KG1 (cell line): ENCODE data around the gene ETV6.

Experiments
- DNase-seq: peaks from one replicate; lab custom pipeline; 2025; lab: John Stamatoyannopoulos, UW

ETV6 gene

DNA sequence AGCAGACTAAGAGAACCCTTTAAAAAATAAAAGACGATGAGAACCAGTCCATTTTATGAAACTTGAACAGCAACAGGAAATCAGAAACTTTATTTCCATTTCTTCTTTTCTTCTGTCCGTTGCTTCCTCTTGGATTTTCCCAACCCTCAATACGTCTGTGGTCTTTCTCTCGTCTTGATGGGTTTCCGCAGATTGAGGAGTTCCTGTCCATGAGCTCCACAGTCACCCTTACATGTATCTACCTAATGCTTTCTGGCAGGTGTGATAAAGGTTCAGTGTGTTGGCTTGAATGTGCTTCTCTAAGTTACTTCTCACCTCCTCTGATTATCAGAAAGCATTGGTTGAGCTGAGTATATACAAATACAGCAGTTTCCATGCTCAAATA, 110.0 kb downstream of the ETV6 start:
- DNase-seq: no peak

DNA sequence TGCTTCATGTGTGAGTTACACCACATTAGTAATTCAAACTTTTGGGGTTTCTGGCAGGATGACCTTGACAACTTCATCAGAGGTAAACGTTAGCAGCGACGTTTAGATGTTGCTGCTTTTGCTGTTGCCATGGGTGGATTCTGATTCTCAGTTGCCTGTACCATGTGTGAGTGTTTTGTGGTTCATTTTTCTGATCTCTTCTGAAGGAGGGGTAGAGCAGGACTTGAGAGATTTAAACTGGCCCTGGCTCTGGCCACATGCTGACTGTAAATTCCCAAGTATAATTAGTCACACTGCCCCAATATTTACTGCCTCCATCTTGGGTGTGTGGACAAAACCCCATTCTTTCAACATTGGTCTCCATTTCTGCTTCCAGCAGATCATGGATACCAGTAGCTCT, 110.4 kb downstream of the ETV6 start:
- no peak for DNase-seq

DNA sequence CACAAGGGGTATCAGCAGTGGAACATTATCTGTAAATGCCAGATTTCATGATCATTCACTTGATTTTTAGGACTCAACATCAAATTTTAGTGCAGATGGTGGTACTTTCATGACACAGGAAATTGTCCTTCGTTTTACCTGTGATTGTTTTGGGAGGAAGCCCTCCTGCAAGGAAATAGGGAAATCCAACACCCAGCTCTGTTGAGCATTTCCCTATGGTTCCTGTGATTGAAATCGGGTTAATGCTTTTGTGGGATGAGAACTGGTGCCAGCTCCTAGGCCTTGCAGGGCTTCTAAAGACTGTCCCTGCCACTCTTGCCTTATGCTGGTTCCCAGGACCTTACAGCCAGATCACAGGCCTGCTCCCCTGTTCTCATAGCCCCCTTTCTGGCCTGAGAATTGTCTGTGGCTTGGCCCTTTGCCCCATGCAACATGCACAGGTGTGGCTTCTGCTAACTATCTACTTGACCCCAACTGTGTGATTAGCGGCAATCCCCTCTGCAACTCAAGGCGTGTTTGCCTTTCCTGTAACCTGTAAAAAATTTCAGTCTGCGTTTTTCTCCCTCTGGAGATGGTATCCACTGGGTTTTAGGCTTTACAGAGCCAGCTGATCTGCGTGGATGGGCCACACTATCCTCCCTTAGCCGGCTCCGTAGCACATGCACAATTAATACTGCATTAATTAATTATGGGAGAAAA, 112.5 kb downstream of the ETV6 start:
- DNase-seq: no peak

DNA sequence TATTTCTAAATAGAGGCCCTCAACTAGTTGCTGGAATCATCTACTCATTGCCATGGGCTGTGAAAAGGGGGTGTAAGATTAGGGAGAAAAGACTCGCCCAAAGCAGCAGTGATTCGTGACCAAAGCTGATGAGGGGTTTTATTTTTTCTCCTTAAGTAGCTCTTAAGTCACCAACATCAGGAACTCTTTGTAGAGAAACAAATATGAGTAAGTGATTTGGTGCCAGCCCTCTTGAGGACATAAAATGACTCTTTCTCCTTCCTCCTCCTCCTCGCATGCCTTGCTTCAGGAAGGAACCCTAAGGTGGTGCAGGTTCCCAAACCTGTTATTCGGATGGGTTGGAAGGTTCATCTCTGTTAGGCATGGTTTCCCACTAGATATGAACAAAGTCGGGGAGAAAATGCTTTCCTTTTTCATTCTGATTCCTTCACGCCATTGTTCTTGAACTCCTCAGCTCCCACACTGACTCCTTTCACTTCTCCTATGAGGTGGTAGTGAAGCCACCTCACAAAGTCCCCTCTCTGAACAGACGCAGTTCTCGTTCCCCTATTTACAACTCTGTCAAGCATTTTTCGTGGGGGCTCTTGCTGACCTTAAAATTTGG, 113.4 kb downstream of the ETV6 start:
- DNase-seq: no peak

DNA sequence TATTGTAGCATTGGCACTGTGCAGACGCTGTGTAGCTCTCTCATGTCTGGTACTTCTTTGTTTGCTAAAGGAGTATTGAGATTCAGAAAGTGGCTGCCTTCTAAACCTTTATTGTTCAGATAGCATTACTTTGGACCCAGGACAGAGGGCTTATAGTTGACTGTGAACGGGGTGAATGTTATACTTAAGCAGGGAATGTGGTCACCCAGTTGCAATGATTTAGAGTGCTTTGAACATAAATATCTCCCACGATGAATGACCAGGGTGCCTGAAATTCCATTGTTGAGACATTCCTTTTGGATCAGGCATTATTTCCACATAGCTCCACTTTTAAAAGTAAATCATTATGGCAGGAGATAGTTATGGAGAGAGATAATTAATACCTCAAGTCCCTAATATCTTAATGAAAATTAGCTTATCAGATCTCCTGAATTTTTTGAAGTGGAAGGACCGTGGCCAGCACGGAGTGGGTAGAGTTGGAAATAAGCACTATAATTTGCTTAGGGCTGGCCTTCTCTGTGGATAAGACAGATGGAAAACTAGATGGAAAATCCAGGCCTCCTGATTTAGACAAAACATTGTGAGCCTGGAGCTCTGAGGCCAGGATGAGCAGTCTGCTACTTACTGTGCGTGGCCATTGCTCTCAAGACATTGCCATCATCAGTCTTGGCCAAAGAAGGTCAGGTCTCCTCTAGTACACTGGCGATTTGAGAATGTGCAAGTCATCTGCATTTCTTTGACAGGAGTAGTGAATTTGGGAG, 114.5 kb downstream of the ETV6 start:
- DNase-seq: no peak

DNA sequence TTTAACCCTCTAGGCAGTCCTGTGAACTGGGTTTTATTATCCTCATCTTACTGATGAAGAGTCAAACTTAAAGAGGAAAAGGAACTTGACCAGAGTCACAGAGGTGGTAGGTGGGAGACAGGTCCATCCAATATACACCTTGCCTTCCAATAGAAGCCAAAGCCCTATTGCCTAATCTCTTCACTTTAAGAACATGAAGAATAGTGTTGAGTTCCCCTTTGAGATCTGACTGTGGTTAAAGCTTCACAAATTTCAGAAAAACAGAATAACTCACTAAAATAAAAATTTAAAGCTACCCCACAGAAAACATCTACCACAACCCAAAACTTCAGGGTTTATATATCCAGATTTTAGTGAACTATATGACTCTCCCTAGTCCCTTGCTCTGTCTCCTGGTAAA, 115.4 kb downstream of the ETV6 start:
- no peak for DNase-seq

DNA sequence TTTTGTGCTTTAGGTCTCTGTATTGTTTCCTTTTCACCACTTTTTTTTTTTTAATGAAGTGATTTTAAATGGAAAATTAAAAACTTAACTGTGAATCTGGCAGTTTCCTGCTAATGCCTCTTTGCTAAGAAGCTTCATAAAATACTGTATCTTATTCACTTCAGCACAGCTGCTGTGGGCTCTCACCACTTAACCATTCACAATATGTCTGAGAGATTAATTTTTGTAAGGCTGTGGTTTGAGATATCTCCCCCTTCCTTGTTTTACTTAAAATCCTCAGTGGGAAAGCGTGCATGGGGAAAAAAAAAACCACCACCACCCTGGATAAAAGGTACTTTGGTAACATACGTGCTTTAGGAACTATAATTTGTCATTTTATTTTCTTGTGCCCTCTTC, 115.9 kb downstream of the ETV6 start:
- no peak for DNase-seq

DNA sequence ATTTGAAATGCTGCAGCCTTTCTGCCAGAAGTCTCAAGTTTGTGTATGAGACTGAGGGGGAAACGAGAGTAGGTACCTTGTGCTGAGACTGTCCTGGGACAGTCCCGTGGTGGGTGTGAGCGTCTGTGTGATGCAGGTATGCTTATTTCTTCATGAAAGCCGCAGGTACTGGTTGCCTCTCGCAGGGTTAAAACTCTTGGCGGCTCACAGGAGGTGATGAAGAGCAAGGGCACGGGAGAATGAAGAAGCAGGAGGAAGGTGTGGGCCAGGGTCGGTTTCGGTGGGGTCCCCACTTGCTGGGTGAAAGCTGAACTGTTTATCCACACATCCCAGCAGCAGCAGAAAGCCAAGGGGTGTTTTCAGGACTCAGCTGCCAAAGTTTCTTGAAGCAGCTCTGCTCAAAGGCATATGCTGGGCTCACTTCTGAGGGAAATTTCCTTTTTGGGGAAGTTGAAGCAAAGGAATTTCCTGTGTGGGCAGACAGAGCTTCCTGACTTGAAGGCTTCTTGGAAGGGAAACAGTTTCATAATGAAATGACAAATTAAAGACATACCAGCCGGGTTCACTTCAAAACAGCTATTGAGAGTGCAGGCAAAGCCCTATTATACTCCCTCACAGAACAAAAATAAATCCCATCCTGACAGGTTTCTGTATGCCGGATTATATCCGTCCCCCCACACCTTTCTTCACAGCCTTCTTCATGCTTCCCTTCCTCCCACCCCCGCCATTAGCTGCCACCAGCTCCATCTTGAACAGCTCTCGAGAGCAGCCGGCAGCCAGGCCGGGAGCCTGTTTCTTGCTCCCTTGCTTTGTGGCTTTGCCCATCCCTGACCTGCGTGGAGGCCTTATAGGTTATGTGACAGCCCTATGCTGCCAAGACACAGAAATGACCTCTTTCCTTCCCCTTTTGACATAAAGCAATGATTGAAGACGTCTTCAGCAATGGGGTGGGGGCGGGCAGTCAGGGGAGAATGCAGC, 116.6 kb downstream of the ETV6 start:
- peak; percentile 11 for DNase-seq

DNA sequence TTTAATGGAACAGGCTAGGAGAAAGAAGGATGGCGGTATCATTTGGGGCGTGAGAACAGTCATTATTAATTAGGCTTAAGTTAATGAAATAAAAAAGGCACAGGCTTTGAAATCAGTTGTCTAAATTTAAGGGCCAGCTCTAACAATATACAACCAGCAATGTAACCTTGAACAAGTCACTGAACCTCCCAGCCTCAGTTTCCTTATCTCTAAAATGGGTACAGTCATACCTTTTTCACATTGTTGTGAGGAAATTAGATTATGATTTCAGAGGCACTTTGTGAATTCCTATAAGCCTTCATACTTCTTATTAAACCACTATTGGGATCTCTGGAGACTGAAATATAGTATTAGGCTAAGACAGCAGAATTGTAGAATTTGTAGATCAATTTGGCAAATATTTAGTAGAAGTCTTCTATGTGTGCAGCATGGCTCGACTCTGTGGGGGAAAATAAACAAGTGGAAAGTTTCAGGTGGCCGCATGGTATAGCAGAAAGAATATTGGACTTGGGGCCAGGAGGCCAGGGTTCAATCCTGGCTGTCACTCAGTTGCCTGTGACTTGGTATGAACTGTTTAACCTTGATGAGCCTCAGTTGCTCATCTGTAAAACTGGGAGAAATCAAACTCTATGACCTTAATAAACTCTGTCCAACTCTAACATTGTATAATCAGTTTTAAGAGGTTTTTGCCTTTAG, 117.7 kb downstream of the ETV6 start:
- no peak for DNase-seq

DNA sequence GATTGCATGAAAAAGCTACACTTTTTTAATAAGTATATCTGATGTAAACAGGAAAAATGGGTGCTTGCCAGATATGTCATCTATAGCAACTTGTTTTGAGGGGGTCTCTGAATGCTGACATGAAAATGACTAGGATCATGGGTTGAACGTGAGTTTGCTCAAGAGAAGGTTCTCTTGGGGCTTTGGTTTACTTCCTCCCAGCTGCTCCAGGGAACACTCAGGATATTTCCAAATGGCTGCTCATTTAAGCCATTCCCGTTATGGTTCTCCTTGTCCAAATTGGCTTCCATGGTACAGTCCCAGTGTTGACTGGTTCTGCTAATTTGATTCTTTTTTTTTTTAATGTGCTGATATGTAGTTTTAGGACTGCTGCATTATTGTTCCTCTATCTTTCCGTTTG, 118.3 kb downstream of the ETV6 start:
- no peak for DNase-seq

DNA sequence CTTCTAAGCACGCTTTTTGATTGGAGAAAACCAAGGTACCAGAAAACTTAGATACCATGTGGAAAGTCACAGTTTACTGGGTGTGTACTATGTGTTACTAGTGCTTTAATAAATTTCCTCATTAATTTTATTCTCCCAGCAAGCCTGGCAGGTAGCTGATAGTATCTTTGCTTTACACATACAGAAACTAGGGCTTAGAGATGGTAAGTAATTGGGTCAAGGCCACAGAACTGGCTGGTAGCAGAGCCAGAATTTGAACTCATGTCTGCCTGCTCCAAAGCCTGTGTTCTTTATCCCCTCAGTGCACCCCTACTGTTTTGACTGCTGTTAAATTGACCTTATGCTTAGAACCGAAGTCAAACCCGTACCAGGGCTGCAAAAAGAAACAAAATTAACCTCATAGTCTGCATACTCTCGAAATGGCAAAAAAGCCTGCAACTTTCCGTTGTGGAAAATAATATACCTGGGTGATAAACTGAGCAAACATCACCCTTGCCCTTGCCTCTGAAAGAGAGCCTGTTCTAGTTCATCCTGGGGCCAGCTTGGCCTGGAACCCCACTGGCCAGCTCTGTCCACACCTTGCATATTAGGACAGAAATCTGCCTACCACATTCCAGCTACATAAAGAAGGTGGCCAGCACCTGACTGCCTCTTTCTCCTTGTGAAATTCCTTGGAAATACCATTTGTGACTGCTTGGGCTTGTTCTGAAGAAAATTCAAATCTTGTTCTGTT, 118.9 kb downstream of the ETV6 start:
- DNase-seq: no peak

DNA sequence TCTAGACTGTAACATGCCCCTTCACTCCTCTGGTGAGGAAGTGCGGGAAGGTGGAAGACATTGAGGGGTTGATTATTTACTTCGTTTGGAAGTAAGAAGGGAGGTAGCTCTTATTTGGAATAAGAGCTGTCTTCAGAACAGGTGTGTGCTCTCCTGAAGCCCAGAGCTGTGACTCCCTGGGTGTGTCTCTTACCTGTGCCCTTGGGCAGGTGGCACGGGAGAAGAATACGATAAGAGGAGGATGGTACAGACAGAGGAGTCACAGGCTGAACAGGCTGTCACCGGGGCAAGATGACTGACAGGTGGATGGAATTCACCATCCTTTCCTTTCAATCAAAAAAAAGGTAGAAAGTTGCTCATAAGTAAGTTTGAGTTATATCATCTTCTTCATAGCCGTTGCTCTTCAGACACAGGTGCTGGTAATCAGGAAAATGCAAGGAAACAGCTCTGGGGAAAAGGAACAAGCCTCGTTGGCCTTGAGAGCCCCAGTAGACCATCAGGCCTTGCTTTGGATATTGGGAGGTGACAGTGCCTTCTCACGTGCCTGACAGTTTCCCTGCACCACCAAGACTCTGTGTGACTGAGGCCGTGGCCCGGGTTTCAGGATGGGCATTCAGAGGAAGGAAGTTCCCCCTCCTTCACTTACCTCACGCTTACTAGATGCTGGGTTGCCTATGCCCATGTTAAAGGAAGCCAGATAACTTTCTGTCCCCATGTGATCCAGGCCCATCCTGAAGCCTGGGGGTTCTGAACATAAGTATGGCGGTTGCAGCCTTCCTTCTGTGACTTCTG, 120.4 kb downstream of the ETV6 start:
- DNase-seq: no peak

DNA sequence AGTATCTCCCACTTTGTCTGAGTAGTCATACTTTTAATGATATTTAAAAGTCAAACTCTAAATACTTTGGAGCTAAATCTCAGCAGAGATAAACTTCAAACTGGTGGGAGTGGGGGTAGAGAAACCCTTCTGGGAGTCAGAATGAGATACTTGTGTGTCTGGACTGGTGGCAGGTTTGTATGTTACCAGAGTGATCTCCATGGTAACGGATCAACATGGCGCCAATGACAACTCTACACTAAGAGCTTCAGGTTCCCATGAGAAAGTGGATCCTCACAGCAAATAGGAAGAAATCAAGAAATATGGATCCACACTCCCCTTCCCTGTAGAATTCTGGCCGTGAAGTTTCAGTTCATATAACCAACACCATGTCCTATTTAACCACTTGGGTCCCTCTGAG, 121.9 kb downstream of the ETV6 start:
- DNase-seq: no peak

DNA sequence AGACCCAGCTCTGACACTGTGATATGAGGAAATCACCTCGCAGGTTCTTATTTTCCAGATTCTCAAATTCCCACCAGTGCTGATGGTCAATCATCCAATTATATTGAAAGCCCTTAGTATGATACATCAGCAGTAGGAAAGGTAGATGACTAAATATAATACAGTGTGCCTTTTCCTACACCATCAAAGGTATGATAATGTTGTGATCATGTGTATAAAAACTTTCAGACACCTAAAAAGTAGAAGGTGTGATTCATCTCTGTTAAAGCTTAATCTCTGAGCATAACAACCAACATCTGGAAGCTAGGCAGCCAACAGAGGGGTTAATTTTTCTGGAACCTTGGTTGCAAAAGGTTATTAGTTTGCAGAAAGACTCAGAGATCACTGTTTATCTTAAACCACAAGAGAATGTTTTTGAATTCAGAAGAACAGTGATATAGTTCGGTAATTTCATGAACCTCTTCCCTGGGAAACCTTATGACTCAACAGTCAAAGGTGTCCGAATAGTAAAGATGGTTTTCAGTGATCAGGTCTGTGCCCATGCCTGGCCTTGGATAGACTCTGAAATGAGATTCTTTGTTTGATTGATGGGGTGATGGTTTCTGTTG, 122.5 kb downstream of the ETV6 start:
- no peak for DNase-seq

DNA sequence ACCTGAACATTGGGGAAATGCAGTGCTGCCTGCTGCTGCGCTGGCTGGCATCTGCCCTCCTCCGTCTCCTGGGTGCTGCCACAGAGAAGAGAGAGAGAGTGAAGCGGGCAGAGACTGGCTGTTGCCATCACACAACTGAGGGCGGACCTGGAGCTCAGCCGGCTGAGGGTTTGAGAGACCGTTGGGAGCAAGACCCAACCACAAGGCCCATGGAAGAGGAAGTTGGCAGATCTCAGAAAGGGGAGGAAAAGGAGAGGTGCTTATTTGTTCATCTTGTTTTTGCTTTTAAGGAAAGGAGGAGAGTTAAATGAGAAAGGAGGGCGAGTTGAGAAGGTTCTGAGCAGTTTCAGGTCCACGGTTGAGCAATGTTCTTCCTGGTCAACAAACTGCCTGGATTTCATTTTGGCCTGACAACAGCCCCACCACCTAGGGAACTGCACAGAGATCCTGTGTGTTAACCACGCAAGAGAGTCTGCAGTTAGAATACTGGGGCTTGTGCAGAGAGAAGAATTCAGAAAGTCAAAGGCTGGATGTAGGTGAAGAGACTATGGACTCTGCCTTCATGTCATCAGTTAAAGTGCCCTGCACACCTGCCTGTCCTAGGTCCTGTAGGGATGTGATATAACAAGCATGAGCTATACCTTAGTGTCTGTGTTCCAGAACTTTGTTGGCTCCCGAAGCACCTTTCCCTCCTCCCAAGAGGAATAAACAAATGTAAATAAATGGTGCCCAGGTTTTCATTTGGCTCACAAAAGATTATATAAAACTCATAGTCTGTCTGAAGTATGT, 124.6 kb downstream of the ETV6 start:
- DNase-seq: no peak

DNA sequence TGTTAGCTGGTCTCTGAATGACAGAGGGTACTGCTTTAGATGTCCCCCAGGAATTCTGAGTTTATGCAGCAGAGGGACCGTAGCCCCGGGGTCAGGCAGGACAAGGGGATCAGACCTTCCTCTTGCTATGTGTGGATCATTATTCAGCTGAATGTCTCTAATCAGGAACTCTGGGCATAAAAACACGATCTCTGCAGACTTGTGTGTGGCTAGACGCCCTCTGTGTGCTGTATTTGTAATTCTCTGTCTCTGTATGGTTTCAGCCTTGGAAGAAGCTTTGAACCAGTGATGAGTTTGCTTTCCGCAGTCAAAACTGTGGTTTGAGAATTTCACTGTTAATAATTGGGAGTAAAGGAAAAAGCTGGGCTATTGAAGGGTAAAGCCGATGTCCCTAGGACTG, 125.3 kb downstream of the ETV6 start:
- no peak for DNase-seq

DNA sequence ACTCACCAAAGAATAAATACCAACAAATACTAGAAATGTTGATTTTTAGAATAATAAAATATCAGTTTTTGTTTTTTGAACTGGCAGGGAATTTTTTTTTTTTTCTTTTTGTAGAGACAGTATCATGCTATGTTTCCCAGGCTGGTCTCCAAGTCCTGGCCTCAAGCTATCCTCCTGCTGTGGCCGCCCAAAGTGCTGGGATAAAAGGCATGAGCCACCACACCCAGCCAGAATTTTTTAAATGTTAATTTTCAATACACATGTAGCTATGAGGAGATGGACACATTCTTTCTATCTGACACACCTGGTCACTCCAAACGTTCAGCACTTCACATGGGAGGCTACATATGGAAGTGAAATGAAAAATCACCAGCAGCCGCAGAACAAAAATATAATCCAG, 126.8 kb downstream of the ETV6 start:
- no peak for DNase-seq

DNA sequence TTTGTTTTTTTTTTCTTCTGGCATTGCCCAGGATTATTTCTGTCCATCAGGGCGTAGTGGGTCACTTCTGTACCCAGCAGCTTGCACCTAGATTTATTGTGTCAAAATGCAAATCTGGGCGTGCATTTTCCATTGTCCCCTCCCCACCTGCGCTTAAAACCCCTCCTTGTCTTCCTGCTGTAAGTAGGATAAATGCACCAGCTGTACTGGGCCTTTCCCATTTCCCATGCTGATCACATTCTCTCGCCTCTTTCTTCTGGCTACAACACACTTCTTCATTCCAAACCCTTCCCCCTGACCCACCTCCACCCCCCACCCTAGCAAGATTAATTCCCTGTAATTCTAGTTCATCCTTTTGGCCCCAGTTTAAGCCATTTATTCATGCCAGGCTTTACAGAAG, 128.0 kb downstream of the ETV6 start:
- no peak for DNase-seq

DNA sequence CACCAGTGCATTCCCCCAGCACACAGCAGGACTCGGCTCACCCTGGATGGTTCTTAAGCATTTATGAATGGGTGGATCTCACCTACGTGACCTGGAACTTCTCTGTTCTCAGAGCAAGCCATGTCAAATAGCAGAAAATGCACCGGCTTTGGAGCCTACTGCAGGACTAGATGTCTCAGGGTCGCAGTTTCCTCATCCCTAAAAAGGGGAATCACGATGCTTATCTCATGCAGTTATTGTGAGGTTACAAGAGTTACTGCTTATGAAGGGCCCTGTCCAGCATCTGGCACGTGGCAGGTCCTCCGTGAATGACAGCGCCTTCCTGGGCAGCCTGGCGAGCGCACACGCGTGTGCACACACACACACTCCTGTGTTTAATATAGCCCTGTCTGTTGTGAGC, 128.5 kb downstream of the ETV6 start:
- DNase-seq: no peak
